HG03442 (cell line): Measurements from ENCODE around the gene MYO3B.
"Not testable (repeated sequence)": the region's sequence is repeated elsewhere in the genome, so short reads cannot be mapped to it uniquely, and the experiment has no call there.

ENCODE experiments used
- ATAC-seq: cut with Tn5 transposase; IDR thresholded peaks from one replicate; pipeline ENCODE4 v1.9.1; 2021; ENCODE audit warnings: mild to moderate bottlenecking, moderate library complexity; ENCODE audit not compliant: unreplicated experiment

The MYO3B gene

DNA sequence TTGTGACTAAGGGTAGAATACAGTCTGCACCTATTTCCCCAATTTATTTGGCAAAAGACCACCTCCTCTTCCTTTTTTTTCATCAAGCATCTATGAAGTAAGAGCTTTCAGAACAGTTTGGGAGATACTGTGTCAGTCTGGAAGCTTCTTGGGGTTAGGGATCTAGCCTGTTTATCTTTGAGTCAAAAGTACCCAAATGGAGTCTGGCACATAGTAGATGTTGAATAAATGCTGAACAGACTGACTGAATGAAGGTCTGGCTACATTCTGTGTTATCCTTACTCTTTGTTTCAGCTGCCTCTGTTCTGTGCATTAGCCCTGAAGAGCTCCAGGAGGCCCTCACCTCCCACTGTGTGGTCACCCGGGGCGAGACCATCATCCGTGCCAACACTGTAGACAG lies 223.2 kb downstream of the MYO3B start:
- no peak for ATAC-seq

DNA sequence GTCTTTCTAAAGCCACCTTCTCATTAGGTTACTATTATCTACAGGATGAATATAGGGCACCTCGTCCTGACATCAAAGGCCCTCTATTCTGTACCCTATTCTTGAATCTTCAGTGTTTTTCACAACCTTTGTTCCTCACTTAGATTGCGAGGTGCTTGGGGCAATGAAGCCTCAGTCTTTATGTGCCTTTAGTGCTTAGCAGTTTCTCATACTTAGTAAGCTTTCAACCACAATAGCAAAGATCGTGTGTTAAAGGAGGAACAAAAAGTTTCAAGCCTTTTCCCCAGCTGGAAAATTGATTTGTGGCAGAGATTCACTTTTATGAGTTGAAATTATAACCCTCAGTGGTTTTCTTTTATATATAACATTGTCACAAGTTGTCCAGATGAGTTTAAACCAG lies 226.9 kb downstream of the MYO3B start:
- ATAC-seq = peak; percentile 45

DNA sequence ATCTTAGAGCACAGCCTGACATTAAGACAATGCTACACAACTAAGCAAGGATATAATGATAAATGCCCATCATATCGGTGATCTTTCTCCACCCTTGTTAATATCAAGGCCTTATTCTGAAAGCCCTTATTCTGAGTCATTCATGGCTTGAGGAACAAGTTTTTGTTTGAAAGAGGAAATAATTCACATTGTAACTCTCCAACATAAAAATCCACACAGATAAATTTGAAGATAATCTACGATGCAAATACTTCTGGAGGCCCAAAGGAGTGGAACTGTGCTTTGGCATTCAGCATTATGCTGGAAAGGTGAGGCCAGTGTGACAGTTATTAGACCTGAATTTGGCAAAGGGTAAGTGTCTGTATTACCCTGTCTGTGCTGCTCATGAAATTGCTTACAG lies 227.4 kb downstream of the MYO3B start:
- no peak for ATAC-seq

DNA sequence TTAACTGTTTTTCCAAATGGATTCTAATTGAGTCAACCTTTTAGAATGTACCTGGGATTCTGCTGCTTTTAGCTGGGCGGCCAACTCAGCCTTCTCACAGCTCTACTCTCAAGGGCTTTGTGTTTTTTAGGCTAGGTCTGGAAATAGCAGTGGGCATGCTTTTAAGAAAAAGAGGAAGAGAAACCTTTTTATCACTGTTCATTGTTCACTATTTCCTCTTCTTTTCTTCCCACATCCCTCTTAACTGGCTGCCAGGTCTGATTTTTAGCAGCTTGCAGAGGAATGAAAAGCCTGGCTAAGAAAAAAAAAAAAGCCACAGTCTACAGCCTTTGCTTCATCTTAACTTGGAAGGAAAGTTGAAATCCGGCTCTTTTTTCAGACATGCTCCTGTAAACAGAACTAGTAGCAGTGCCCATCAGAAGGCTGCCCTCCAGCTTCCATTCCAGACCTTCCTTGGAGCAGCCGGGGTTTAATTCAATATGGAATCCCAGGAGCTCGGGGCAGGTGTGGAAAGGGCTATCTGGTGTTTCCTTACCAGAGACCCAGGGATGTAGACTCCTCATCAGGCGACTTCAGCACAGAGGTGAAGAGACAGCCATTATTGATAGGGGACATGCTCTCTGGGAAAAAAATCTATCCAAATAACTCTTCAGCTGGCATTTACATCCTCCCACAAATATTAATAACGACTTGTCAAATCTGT lies 230.7 kb downstream of the MYO3B start:
- peak; percentile 41 for ATAC-seq

DNA sequence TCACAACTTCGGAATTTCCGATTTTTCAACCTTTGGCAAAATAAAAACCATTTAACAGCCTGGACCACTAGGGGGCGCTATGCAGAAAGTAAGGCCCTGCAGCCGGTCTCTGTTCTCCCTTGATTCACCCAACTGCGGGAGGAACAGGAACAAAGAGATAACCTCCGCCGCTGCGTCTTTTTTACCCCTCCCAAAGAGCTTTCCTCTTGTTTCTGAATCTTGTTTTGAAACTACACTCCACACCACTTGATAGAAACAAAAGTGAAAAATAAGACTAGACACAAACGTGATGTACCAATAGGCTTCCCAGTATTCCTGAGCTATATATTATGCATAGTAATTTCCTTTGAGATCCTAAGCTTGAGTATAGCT lies 231.2 kb downstream of the MYO3B start:
- ATAC-seq = peak; percentile 43

DNA sequence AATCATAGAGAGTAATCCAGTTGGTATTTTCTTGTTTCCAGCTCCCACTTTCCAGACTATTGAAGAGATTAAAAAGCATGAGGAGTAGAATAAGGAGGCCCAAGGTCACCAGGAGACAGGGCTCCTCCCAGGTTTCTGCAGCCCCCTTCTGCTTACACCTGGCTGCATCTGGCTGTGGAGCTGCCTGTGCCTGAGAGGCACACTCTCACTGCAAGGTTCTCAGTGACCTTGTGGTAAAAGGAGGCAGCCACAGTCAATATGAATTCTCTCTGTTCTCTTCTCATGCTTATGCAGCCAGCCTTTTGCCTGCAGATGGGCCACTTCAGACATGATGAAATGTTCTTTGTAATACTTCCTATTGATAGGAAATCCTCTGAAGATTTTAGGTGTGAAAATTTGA lies 233.7 kb downstream of the MYO3B start:
- no peak for ATAC-seq

DNA sequence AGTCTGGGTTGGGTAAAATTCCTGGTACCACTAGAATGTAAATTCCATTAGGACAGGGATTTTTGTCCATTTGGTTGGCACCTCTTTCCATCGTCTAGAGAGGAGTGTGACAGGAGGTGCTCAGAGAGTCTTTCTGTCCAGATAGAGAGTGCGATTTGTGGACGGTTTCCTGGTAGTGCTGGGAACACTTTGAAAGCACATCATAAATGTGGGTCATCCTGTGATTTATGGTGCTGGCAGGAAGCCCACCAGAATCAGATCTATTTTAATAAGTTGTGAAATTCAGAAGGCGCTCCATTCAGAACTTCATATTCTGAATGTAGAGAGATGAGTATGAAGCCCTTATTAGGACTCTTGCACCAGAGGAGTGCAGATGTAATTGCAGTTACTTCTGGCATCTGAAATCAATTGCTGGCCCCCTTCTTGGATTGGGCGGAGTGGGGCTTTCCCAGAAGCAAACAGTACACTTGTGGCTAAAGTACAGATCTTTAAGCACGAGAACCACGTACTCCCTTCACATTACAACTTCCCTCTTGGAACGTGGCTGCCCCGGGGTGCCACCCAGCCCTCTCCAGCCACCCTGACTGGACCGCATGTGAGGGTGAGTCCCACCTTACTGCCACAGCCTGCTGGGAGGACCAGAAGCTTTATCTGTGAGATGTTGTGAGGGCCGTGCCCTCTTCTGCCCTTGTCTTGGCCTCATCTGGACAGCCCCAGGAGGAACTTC lies 243.2 kb downstream of the MYO3B start:
- ATAC-seq = no peak

DNA sequence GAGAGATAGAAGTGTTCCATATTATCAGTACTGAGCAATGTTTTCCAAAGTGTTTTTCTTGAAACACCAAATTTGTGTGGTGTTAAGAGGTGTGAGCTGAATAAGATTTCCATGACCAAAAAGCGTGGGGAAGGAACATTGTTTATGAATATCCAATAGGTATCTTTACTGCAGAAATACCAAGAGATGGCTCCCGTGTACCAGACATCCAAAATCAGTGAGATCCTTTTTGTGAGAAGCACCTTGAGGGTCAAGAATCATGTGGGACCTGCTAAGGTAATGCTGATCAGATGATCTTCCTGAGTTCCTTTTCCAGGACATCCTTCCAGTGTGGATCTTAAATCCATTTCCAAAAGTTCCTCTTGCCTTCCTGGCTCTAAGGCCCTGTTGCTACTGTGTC lies 246.0 kb downstream of the MYO3B start:
- ATAC-seq = no peak

DNA sequence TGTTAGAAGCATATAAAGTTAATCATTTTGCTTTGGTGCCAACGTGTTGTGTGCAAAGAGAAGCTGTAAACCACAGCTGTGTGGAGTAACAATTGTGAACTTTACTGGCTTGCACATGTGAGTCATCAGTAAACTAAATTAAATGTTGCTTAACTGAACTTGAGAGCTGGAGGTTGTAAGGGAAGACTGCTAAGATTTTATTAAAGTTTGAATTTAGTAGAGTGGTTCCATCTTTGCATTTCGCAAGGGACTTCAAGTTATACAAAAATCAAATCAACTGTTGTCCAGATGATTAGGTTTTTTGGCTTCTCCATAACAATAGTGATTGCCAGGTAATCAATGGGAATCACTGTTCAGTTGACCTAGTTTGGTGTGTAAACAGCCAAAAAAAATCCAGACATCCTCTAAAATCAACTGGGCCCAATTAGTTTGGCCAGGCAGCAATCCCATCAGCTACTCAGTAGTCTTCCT lies 247.4 kb downstream of the MYO3B start:
- ATAC-seq = no peak

DNA sequence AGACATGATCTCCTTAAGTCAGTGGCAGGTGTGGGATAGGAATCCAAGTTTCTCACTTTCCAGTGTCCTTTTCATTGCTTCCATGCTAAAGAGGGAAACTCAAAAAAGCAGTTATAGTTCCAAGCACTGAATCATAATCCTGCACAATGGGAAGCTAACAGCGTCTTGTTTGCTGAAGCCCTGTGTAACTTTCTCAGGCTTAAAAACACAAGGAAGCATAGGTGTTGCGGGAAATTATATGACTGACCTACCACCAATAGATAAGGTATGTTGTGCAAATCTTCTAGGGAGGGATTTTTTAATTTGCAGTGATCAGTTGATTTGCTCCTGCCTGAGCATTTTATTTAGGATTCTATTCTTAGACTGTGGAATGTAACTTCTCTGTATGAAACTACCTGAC lies 250.9 kb downstream of the MYO3B start:
- no peak for ATAC-seq

DNA sequence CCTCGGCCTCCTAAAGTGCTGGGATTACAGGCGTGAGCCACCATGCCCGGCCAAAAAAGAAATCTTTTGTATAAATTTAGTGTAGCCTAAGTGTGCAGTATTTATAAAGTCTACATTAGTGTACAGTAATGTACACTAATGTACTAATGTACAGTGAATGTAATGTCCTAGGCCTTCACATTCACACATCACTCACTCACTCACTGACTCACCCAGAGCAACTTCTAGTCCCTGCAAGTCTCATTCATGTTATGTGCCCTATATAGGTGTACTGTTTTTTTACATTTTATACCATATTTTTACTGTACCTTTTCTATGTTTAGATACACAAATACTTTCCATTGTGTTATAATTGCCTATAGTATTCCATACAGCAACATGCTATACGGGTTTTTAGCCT lies 254.9 kb downstream of the MYO3B start:
- ATAC-seq = no peak

DNA sequence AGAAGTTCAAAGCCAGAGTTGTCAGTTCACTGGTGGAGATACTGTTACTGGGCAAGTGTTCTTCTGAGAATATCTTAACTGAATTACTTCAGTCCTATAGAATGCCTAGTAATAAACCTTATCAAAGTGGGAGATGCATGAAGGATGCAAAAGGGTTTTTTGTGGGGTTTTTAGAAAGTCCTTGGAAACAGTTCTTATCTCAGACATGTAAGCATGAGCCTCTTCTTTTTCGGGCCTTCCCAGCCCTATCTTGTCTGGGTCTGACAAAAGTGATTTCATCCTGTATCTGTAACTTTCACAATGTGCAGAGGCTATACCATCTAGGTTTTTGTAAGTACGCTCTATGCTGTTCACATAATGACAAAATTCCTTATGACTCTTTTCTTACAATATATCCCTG lies 255.5 kb downstream of the MYO3B start:
- no peak for ATAC-seq

DNA sequence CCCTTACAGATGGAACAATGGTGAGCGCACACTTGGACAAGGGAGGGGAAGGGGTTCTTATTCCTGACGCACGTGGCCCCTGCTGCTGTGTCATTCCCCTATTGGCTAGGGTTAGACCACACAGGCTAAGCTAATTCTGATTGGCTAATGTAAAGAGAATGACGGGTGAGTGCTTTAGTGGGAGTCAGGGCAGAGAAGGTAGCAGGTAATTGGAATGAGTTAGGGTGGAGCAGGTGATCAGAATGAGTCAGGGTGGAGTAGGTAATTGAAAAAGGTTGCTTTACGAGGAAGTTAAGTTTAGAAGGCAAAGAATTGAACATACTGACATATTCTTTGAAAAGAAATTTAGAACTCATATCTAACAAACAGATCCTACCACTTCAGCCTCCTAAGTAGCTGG lies 256.4 kb downstream of the MYO3B start:
- ATAC-seq = not testable (repeated sequence)

DNA sequence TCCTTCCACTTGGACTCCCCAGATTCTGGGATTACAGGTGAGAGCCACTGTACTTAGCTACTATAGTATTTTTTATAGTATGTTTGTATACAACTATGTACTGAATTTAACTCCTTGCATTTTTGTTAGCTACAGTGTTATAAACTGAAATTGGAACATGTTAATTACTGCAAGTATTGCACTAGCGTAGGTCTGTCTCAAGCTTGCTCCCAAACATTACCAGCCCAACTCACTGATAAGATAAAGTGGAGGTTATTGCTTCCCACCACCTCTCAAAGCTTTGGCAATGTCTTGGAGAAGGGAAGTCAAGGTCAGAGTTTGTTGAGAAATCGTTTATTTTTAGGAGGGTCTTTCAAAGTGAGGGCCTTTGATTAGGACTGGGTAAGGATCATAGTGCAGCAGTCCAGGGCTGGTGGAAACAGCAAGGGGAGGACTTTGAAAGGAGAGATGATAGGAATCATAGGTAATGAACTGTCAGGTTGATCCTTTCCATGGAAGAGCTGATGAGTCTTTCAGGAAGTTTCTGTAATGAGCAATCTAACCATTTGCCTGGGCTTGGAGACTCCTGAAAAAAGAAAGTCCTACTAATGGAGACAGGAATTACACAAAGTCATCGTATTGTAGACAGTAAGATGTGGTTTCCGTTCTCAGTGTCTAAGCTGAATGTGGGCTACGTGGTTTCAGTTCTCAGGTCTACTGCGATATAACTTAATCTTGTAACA lies 257.1 kb downstream of the MYO3B start:
- no peak for ATAC-seq

DNA sequence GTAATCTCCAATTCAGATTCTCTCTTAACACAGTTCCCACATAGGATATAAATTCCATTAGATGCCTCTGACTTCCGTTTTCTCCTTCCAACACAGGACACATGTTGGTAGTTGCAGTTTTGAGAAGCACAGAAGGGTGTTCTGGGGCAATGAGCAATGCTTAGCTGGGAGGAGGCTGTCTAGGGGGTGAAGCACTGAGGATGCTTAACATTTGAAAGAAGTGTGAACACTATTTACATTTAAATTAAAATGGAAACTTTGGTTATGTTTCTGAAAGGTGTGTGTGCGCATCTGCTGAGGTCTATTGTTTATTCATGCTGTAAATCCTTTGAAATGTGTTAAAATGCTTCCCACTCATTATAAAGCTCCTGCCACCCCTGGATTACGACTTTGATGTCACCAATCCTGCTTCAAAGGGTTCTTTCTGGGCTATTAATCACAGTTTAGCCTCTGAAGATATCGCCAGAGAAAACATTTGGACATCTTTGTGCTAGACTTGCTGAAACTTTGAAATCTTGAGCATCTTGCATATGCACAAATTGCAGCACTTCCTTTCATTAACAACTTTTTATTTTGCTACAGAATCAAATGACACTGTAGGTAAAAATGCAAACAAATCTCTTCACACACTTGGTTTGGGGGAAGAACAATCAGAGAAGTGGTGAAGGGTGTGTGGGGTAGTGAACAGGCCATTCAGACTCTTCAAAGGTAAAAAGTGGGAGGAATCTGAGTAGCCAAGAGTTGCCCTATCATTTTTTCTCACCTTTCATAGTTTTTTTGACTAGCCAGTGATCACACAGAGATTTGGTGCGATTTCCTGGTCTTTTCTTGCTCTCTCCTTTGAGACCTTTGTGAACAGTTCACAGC lies 258.4 kb downstream of the MYO3B start:
- ATAC-seq = no peak

DNA sequence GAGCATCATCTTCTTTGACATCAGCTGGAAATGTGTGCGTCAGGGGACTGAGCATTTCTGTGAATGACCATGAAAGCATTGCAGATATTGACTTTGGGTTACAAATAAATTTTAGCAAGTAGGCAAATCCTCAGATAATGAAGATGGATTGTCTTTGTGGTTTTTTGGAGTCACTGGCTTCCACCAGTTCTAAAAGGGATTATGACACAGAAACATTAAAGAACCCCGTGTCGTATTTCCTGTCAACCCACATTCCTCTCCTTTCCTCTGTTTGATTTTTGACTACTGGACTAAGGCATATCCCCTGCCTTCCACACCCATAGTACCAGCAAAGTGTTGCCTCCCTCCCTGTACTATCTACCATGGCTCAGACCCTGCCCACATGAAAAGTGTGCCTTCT lies 268.1 kb downstream of the MYO3B start:
- ATAC-seq = no peak

DNA sequence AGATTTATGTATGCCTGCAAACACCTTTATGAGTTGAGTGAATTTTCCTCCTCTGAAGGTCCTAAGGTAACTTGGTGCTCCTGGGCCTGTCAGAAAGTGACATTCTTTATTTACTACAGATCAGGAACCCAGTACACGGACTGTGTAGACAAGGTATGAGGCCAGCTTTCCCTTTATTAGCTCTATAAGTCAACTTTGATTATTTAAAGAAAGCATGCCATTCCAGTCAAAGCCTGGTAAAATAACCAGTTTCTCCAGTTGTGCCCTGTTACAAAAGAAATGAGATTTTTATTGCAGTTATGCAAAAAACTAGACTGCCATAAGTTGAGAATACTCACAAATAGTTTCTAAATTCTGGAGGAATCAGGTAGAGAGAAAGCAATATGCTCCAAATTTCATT lies 271.1 kb downstream of the MYO3B start:
- no peak for ATAC-seq

DNA sequence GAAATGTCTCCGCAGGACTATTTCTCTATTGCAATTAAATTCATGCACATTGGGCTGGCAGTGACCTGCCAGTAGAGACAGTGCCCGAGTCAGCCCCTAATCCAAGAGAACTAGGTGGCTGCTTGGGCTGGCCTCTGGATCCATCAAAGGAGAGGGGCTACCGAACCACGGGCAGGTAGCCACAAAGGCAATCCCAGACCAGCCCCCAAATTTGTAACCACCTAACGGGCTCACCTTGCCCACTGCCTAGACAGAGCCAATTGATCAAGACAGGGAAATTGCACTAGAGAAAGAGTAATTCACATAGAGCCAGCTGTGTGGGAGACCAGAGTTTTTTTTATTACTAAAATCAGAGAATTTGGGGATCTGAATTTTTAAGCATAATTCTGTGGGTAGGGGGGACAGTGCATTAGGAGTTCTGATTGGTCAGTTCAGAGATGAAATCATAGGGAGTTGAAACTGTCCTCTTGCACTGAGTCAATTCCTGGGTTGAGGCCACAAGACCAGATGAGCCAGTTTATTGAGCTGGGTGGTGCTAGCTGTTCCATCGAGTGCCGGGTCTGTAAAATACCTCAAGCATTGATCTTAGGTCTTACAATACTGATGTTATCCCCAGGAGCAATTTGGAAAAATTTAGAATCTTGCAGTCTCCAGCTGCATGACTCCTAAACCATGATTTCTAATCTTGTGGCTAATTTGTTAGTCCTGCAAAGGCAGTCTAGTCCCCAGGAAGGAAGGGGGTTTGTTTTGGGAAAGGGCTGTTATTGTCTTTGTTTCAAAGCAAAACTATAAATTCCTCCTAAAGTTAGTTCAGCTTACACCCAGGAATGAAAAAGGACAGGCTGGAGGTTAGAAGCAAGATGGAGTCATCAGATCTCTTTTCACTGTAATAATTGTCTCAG lies 276.8 kb downstream of the MYO3B start:
- no peak for ATAC-seq

DNA sequence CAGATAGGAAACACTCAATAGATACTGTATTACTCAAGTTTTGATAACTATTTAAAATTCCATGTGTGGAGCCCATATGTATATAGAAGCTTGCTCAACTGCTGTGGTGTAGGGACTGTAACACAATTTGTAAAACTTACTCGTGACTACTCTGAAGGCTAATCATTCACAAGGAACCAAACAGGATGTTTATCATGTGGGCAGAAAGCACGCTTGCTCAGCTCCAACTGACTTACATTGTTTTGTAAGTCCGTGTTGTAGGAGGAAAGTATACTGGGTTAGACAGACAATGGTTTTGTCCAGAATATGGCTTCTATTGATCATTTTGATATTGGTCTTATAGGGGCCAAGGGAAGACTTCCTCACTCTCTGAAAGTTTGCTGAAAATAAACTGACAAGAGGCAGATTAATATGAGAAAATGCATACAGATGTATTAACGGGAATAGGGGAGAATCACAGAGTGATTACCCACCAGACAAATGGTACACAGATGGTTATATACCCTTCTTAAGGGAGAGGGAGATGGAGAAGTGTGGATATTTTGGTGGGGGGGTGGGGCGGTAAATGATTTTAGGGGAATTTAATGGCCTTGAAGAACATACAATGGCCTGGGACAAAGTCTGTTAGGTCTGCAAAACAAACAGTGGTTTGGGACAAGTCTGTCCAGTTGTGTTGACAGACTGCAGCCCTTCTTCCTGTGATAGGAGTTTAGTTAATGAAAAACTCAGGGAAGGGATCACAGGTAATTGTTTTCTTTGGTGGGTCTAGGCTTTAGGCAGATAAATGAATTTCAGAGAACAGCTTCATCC lies 277.9 kb downstream of the MYO3B start:
- ATAC-seq = no peak
